OCI-LY3 (cell line): ENCODE measurements around the gene EFCAB6.

Experiments
- H2AFZ ChIP-seq: fragments of 200-600, 300-600 bp; shearing (Covaris generic); 2 replicates; pipeline ENCODE4 v1.6.0; 2014; ENCODE audit warnings: antibody characterized with exemption, low read depth, low read length
- H3K27ac ChIP-seq: fragments of 200-600, 300-600 bp; sonication (generic); 2 replicates; pipeline ENCODE4 v1.5.1; 2014; ENCODE audit warnings: mild to moderate bottlenecking, low read length, moderate library complexity, mixed read lengths
- H3K27me3 ChIP-seq: fragments of 200-600, 300-600 bp; sonication (generic); 2 replicates; pipeline ENCODE4 v1.6.1; 2014; ENCODE audit warnings: low read depth, low read length, mixed read lengths
- H3K36me3 ChIP-seq: fragments of 200-600, 300-600 bp; sonication (generic); replicated peaks from 2 replicates; pipeline ENCODE3; 2014; ENCODE audit warnings: low read depth, low read length, mixed read lengths
- H3K4me1 ChIP-seq: fragments of 300-600, 200-600 bp; sonication (generic); 2 replicates; pipeline ENCODE4 v1.6.1; 2014; ENCODE audit warnings: low read length, mixed read lengths
- H3K4me2 ChIP-seq: fragments of 200-600, 300-600 bp; sonication (generic); 2 replicates; pipeline ENCODE4 v1.6.1; 2014; ENCODE audit warnings: low read length, mixed read lengths
- H3K4me3 ChIP-seq: fragments of 300-600, 200-600 bp; sonication (generic); 2 replicates; pipeline ENCODE4 v1.5.1; 2014; ENCODE audit warnings: antibody characterized with exemption, mild to moderate bottlenecking, low read length, moderate library complexity
- H3K79me2 ChIP-seq: fragments of 300-600, 200-600 bp; shearing (Covaris generic); 2 replicates; pipeline ENCODE4 v1.6.1; 2014; ENCODE audit warnings: mild to moderate bottlenecking, low read length, mixed read lengths
- H3K9ac ChIP-seq: fragments of 300-600, 200-600 bp; shearing (Covaris generic); 2 replicates; pipeline ENCODE4 v1.6.0; 2014; ENCODE audit warnings: mild to moderate bottlenecking, low read length, moderate library complexity
- H3K9me3 ChIP-seq: fragments of 200-600, 300-600 bp; shearing (Covaris generic); 2 replicates; pipeline ENCODE4 v1.6.1; 2014; ENCODE audit warnings: low read length, mixed read lengths; ENCODE audit not compliant: insufficient read depth
- H4K20me1 ChIP-seq: fragments of 200-600, 300-600 bp; sonication (generic); 2 replicates; pipeline ENCODE4 v1.6.1; 2016; ENCODE audit warnings: low read length, mixed read lengths; ENCODE audit not compliant: insufficient read depth
- CTCF ChIP-seq: fragments of 200-600, 300-600 bp; sonication (generic); IDR thresholded peaks from 2 replicates; pipeline ENCODE4 v1.5.1; 2014; ENCODE audit warnings: antibody characterized with exemption, low read length, low read depth
- EZH2phosphoT487 ChIP-seq: fragments of 200-600 bp; shearing (Covaris generic); IDR thresholded peaks from 2 replicates; pipeline ENCODE4 v1.6.1; 2018; ENCODE audit warnings: antibody characterized with exemption, mixed run types, low read depth

The EFCAB6 gene

GRCh38 chr22:43811777-43812148 lies 342 bp downstream of the EFCAB6 start:
- H3K9ac ChIP-seq: peak overlapping the region; percentile 98; the same call in 1 of the 2 replicates
- peak overlapping the region; percentile 99 for H3K4me2 ChIP-seq
- no peaks in the 10 kb centered on the region for H3K9me3 ChIP-seq
- no peaks in the 10 kb centered on the region for H3K27me3 ChIP-seq
- H3K36me3 ChIP-seq: no peaks in the 10 kb centered on the region
- H3K4me3 ChIP-seq: peak overlapping the region; percentile 93
- H4K20me1 ChIP-seq: no peaks in the 10 kb centered on the region
- TF ChIP-seq EZH2phosphoT487 (no peak), CTCF (no peak)
- H2AFZ ChIP-seq: peak overlapping the region; percentile 63
- no peak overlapping the region for H3K27ac ChIP-seq
- peaks cover 8% of the 10 kb centered on the region for H3K79me2 ChIP-seq
- peaks cover 13% of the 10 kb centered on the region for H3K4me1 ChIP-seq

- TF ChIP-seq CTCF (no peak), EZH2phosphoT487 (no peak)
- Histone ChIP-seq H3K9ac (no peak overlapping the region), H3K9me3 (no peaks in the 10 kb centered on the region), H3K4me1 (peaks cover 11% of the 10 kb centered on the region), H2AFZ (no peak overlapping the region), H3K79me2 (no peaks in the 10 kb centered on the region), H4K20me1 (no peaks in the 10 kb centered on the region), H3K4me2 (no peak overlapping the region), H3K27ac (no peak overlapping the region), H3K27me3 (peaks cover 29% of the 10 kb centered on the region; the same call in 1 of the 2 replicates), H3K4me3 (no peak overlapping the region), H3K36me3 (no peaks in the 10 kb centered on the region)
Measured at GRCh38 chr22:43802897-43803495, 9.1 kb downstream of the EFCAB6 start.

GRCh38 chr22:43800970-43801369 lies 11.1 kb downstream of the EFCAB6 start:
- Histone ChIP-seq H3K27ac (no peak overlapping the region), H3K36me3 (no peaks in the 10 kb centered on the region), H2AFZ (no peak overlapping the region), H3K27me3 (peaks cover 30% of the 10 kb centered on the region; the same call in 1 of the 2 replicates), H4K20me1 (no peaks in the 10 kb centered on the region), H3K9me3 (no peaks in the 10 kb centered on the region), H3K9ac (no peak overlapping the region), H3K4me1 (peaks cover 11% of the 10 kb centered on the region), H3K4me2 (no peak overlapping the region), H3K4me3 (no peak overlapping the region), H3K79me2 (no peaks in the 10 kb centered on the region)
- TF ChIP-seq CTCF (no peak), EZH2phosphoT487 (no peak)

- Histone ChIP-seq H3K4me1 (peaks cover 11% of the 10 kb centered on the region), H3K4me3 (no peak overlapping the region), H3K27ac (no peak overlapping the region), H3K79me2 (no peaks in the 10 kb centered on the region), H4K20me1 (no peaks in the 10 kb centered on the region), H3K36me3 (no peaks in the 10 kb centered on the region), H2AFZ (no peak overlapping the region), H3K9ac (no peak overlapping the region), H3K27me3 (peaks cover 40% of the 10 kb centered on the region), H3K9me3 (no peaks in the 10 kb centered on the region), H3K4me2 (peak overlapping the region; percentile 2; the same call in 1 of the 2 replicates)
- TF ChIP-seq CTCF (no peak), EZH2phosphoT487 (no peak)
Measured at GRCh38 chr22:43798492-43798891, 13.6 kb downstream of the EFCAB6 start.
